SU-DHL-6 (cell line): ENCODE data around the gene KCNK6.
"Not testable (repeated sequence)": the region's sequence is repeated elsewhere in the genome, so short reads cannot be mapped to it uniquely, and the experiment has no call there.

Source experiments
- H2AFZ ChIP-seq: fragments of 200-600 bp; sonication (generic); 2 replicates; pipeline ENCODE4 v1.6.1; 2014; ENCODE audit warnings: low read depth, mild to moderate bottlenecking, moderate library complexity, mixed read lengths, antibody characterized with exemption, low read length; ENCODE audit not compliant: severe bottlenecking
- H3F3A ChIP-seq: fragments of 200-600 bp; shearing (Covaris generic); 2 replicates; pipeline ENCODE4 v1.6.0; 2016; ENCODE audit warnings: antibody characterized with exemption, mild to moderate bottlenecking; ENCODE audit not compliant: insufficient read depth
- H3K27ac ChIP-seq: fragments of 200-600 bp; sonication (generic); 2 replicates; pipeline ENCODE4 v1.5.1; 2016; ENCODE audit warnings: low read depth, mild to moderate bottlenecking, low read length, moderate library complexity, mixed read lengths
- H3K27me3 ChIP-seq: fragments of 200-600 bp; sonication (generic), shearing (Covaris generic); 2 replicates; pipeline ENCODE4 v1.6.0; 2014; ENCODE audit warnings: mild to moderate bottlenecking, low read length
- H3K36me3 ChIP-seq: fragments of 200-600 bp; sonication (generic); 2 replicates; pipeline ENCODE4 v1.6.1; 2014; ENCODE audit warnings: mild to moderate bottlenecking, low read length, mixed read lengths
- H3K4me2 ChIP-seq: fragments of 300-600, 200-600 bp; shearing (Covaris generic), sonication (generic); 2 replicates; pipeline ENCODE4 v1.6.0; 2014; ENCODE audit warnings: low read length, low read depth, mild to moderate bottlenecking; ENCODE audit not compliant: poor library complexity, severe bottlenecking
- H3K4me3 ChIP-seq: fragments of 200-600 bp; sonication (generic); 2 replicates; pipeline ENCODE4 v1.5.1; 2014; ENCODE audit warnings: antibody characterized with exemption, low read length, mild to moderate bottlenecking, mixed read lengths; ENCODE audit not compliant: insufficient read depth, poor library complexity, severe bottlenecking
- H3K79me2 ChIP-seq: fragments of 200-600 bp; sonication (generic); 2 replicates; pipeline ENCODE4 v1.6.1; 2014; ENCODE audit warnings: mild to moderate bottlenecking, low read length, moderate library complexity; ENCODE audit not compliant: insufficient read depth
- H3K9ac ChIP-seq: fragments of 200-600 bp; sonication (generic); 2 replicates; pipeline ENCODE4 v1.7.0; 2014; ENCODE audit warnings: mild to moderate bottlenecking, low read length
- H3K9me2 ChIP-seq: fragments of 200-600 bp; sonication (generic); replicated peaks from 2 replicates; pipeline ENCODE4 v1.6.1; 2014; ENCODE audit warnings: low read length; ENCODE audit not compliant: insufficient read depth
- H3K9me3 ChIP-seq: fragments of 200-600 bp; sonication (generic); 2 replicates; pipeline ENCODE4 v1.6.1; 2014; ENCODE audit warnings: low read length, mixed read lengths; ENCODE audit not compliant: insufficient read depth
- H4K20me1 ChIP-seq: fragments of 200-600 bp; sonication (generic); 2 replicates; pipeline ENCODE4 v1.6.1; 2014; ENCODE audit warnings: low read depth, mild to moderate bottlenecking, antibody characterized with exemption, low read length, moderate library complexity, mixed read lengths
- EZH2phosphoT487 ChIP-seq: fragments of 200-600 bp; sonication (generic), shearing (Covaris generic); conservative IDR thresholded peaks from 2 replicates; pipeline ENCODE4 v1.6.1; 2018; ENCODE audit warnings: mild to moderate bottlenecking, antibody characterized with exemption, low read length, moderate library complexity, mixed read lengths
- TF ChIP-seq, protein P1 (sequence below): fragments of 200-600 bp; sonication (generic); IDR thresholded peaks from one replicate; pipeline ENCODE4 v1.5.1; 2017; ENCODE audit warnings: antibody characterized with exemption, mild to moderate bottlenecking, low read length, moderate library complexity; ENCODE audit not compliant: insufficient read depth, poor library complexity, severe bottlenecking

KCNK6 gene

DNA sequence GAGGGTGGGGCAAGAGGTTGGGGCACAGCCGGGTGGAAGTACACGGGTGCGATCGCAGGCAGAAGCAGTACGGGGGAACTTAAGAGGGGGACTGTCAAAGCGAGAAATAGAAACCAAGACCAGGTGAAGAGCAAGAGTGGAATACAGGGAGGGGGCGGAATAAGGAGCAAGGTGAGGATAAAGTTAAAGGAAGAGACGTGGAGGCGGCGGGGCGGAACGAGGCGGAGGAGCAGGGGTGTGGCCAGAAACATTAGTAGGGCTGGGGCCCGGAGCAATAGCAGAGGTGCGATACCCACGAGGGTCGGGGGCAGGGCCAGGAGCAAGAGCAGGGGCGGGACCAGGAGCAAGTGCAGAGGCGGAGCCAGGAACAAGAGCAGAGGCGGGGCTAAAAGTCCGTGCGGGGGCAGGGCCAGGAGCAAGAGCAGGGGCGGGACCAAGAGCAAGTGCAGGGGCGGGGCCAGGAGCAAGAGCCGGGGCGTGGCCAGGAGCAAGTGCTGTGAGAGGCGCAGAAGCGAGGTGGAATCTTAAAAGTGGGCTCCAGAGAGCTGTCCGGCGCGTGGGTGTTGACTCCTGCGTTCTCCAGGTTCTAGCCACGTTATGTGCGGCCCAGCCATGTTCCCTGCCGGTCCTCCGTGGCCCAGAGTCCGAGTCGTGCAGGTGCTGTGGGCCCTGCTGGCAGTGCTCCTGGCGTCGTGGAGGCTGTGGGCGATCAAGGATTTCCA lies 17.2 kb downstream of the KCNK6 start:
- Histone ChIP-seq H3K9me2 (no peaks in the 10 kb centered on the region), H3K9ac (peak overlapping the region; percentile 68), H3K27ac (peak overlapping the region; percentile 86), H3K79me2 (no peaks in the 10 kb centered on the region), H3F3A (peaks cover 3% of the 10 kb centered on the region; the same call in 1 of the 2 replicates), H2AFZ (peak overlapping the region; percentile 90), H3K9me3 (no peaks in the 10 kb centered on the region), H3K4me2 (peak overlapping the region; percentile 89), H4K20me1 (no peaks in the 10 kb centered on the region), H3K4me3 (peak overlapping the region; percentile 82), H3K27me3 (no peaks in the 10 kb centered on the region), H3K36me3 (no peaks in the 10 kb centered on the region)
- TF ChIP-seq, protein P1, sequence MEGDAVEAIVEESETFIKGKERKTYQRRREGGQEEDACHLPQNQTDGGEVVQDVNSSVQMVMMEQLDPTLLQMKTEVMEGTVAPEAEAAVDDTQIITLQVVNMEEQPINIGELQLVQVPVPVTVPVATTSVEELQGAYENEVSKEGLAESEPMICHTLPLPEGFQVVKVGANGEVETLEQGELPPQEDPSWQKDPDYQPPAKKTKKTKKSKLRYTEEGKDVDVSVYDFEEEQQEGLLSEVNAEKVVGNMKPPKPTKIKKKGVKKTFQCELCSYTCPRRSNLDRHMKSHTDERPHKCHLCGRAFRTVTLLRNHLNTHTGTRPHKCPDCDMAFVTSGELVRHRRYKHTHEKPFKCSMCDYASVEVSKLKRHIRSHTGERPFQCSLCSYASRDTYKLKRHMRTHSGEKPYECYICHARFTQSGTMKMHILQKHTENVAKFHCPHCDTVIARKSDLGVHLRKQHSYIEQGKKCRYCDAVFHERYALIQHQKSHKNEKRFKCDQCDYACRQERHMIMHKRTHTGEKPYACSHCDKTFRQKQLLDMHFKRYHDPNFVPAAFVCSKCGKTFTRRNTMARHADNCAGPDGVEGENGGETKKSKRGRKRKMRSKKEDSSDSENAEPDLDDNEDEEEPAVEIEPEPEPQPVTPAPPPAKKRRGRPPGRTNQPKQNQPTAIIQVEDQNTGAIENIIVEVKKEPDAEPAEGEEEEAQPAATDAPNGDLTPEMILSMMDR = no peak
- TF ChIP-seq EZH2phosphoT487 = no peak

DNA sequence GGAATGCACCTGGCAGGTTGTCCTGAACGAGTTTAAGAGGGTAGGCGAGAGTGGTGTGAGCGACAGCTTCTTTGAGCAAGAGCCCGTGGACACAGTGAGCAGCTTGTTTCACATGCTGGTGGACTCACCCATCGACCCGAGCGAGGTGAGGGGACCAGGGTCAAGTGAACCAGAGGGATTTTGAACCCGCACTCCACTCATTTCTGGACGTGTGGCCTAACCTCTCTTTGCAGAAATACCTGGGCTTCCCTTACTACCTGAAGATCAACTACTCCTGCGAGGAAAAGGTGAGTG lies 17.7 kb downstream of the KCNK6 start:
- peaks cover 3% of the 10 kb centered on the region; the same call in 1 of the 2 replicates for H3F3A ChIP-seq
- H3K9ac ChIP-seq = peak overlapping the region; percentile 28; the same call in 1 of the 2 replicates
- no peaks in the 10 kb centered on the region for H3K9me3 ChIP-seq
- no peaks in the 10 kb centered on the region for H3K9me2 ChIP-seq
- no peak overlapping the region for H3K27ac ChIP-seq
- H3K27me3 ChIP-seq = no peaks in the 10 kb centered on the region
- H3K4me2 ChIP-seq = peak overlapping the region; percentile 89
- H3K79me2 ChIP-seq = no peaks in the 10 kb centered on the region
- no peak for TF ChIP-seq EZH2phosphoT487
- TF ChIP-seq, protein P1 = no peak
- H3K36me3 ChIP-seq = no peaks in the 10 kb centered on the region
- H2AFZ ChIP-seq = no peak overlapping the region
- H3K4me3 ChIP-seq = peak overlapping the region; percentile 40
- no peaks in the 10 kb centered on the region for H4K20me1 ChIP-seq

DNA sequence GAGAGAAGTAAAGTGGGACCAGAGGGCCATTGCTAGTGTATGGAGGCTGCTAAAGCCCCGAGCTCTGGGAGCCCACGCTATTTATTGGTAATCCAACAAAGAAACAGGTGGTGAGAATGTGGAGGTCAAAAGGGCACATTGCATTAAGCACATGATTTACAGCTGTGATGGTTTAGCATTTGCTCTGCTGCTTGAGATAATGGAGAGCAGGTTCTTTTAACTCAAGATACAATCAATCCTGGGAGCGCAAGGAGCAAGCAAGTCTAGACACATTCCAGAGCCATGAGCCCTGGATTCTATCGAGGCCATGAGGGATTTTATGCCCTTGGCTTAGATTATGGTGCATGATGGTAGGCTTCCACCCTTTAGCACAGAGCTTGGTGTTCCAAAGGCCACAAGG lies 19.4 kb downstream of the KCNK6 start:
- H3F3A ChIP-seq, H3K4me2 ChIP-seq, H3K27me3 ChIP-seq, H3K4me3 ChIP-seq, H3K36me3 ChIP-seq, H2AFZ ChIP-seq, H3K27ac ChIP-seq, H4K20me1 ChIP-seq, H3K9me3 ChIP-seq, H3K79me2 ChIP-seq, H3K9ac ChIP-seq, H3K9me2 ChIP-seq: not testable (repeated sequence)

DNA sequence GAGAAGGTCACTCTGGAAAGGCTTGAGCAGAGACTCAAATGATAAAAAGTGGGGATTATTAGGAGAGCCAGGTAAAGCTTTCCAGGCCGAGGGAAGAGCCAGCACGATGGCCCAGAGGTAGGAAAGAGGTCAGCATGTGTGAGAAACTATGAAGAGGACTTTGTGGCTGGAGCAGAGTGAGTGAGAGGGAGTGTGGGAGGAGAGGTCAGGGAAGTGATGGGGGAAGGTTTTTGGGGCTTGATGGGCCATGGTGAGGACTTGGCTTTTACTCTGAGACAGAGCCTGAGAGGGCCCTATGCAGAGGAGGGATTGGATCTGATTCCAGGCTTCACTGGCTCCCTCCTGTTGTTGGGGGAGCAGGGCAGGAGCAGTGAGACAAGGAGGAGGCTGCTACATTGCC lies 21.3 kb downstream of the KCNK6 start:
- no peaks in the 10 kb centered on the region for H3K9me3 ChIP-seq
- H4K20me1 ChIP-seq = no peaks in the 10 kb centered on the region
- H3K4me2 ChIP-seq = no peak overlapping the region
- TF ChIP-seq, protein P1 = no peak
- no peak for TF ChIP-seq EZH2phosphoT487
- H3K9ac ChIP-seq = no peak overlapping the region
- H3K4me3 ChIP-seq = no peak overlapping the region
- H3K9me2 ChIP-seq = no peaks in the 10 kb centered on the region
- no peaks in the 10 kb centered on the region for H3K27me3 ChIP-seq
- peaks cover 3% of the 10 kb centered on the region; the same call in 1 of the 2 replicates for H3F3A ChIP-seq
- no peak overlapping the region for H3K27ac ChIP-seq
- H3K79me2 ChIP-seq = no peaks in the 10 kb centered on the region
- no peak overlapping the region for H2AFZ ChIP-seq
- no peaks in the 10 kb centered on the region for H3K36me3 ChIP-seq
